Measurements from ENCODE around the gene GDF2. TPM values are rescaled to one million over a fixed set of nuclear protein-coding genes. Genes with fewer than 3 reads are reported as not detected.

The GDF2 gene
- total and polyA plus RNA-seq, 2 experiments from 2014 or later = not detected

GRCh38 chr10:47312663-47312995 is 9.6 kb upstream of the GDF2 start:
- in situ Hi-C loops (cut with MboI) = no loop called here
- no peak overlapping the region for H3K4me3 ChIP-seq
- H3K4me2 ChIP-seq (ENCODE audit: unreplicated experiment) = no peak overlapping the region
- H3K9ac ChIP-seq = no peak overlapping the region
- WGBS, 2 experiments (ENCODE audit: low coverage in 1 of 2, low lambda C conversion rate in 2 of 2, missing lambda C conversion rate in 2 of 2) = 36 to 51% methylated on average over 7 of the region's 7 CpGs
- H3F3A ChIP-seq (ENCODE audit: insufficient read depth) = no peaks in the 10 kb centered on the region
- no peaks in the 10 kb centered on the region for H3K36me3 ChIP-seq (ENCODE audit: low read depth)
- no peaks in the 10 kb centered on the region for H3K79me2 ChIP-seq (ENCODE audit: insufficient read depth)
- H3K9me2 ChIP-seq (ENCODE audit: insufficient read depth) = no peaks in the 10 kb centered on the region
- no peaks in the 10 kb centered on the region for H3K4me1 ChIP-seq (ENCODE audit: insufficient read depth)
- H3K9me3 ChIP-seq (ENCODE audit: low read depth) = no peaks in the 10 kb centered on the region
- TF ChIP-seq EZH2phosphoT487 (IDR thresholded peaks at IDR 0.05; ENCODE audit: insufficient read depth, low read depth) (no peak), EZH2 (IDR thresholded peaks at IDR 0.05; ENCODE audit: insufficient read depth, poor library complexity, severe bottlenecking) (no peak)
- H3K27ac ChIP-seq = no peak overlapping the region
- no peaks in the 10 kb centered on the region for H4K20me1 ChIP-seq (ENCODE audit: insufficient read depth)
- no peak for DNase-seq
- H2AFZ ChIP-seq = no peak overlapping the region
- peaks cover 10% of the 10 kb centered on the region; the same call in 1 of the 2 replicates for H3K27me3 ChIP-seq (replicated peaks; ENCODE audit: insufficient read depth)

GRCh38 chr10:47314416-47314970 is 7.8 kb upstream of the GDF2 start:
- H3K4me3 ChIP-seq = no peak overlapping the region
- H3K36me3 ChIP-seq (ENCODE audit: low read depth) = no peaks in the 10 kb centered on the region
- 69 to 72% methylated on average over 9 of the region's 9 CpGs for WGBS, 2 experiments (ENCODE audit: low coverage in 1 of 2, low lambda C conversion rate in 2 of 2, missing lambda C conversion rate in 2 of 2)
- no peaks in the 10 kb centered on the region; the same call in 1 of the 2 replicates for H3K27me3 ChIP-seq (replicated peaks; ENCODE audit: insufficient read depth)
- H3K4me1 ChIP-seq (ENCODE audit: insufficient read depth) = no peaks in the 10 kb centered on the region
- H2AFZ ChIP-seq = no peak overlapping the region
- DNase-seq = no peak
- H3F3A ChIP-seq (ENCODE audit: insufficient read depth) = no peaks in the 10 kb centered on the region
- no peak overlapping the region for H3K27ac ChIP-seq
- no peak overlapping the region for H3K4me2 ChIP-seq (ENCODE audit: unreplicated experiment)
- no peaks in the 10 kb centered on the region for H3K79me2 ChIP-seq (ENCODE audit: insufficient read depth)
- H4K20me1 ChIP-seq (ENCODE audit: insufficient read depth) = no peaks in the 10 kb centered on the region
- H3K9me3 ChIP-seq (ENCODE audit: low read depth) = no peaks in the 10 kb centered on the region
- H3K9ac ChIP-seq = no peak overlapping the region
- in situ Hi-C loops (cut with MboI) = no loop called here
- TF ChIP-seq EZH2phosphoT487 (IDR thresholded peaks at IDR 0.05; ENCODE audit: insufficient read depth, low read depth) (no peak), EZH2 (IDR thresholded peaks at IDR 0.05; ENCODE audit: insufficient read depth, poor library complexity, severe bottlenecking) (no peak)
- no peaks in the 10 kb centered on the region for H3K9me2 ChIP-seq (ENCODE audit: insufficient read depth)

GRCh38 chr10:47315421-47315820 is 6.8 kb upstream of the GDF2 start:
- H3K27ac ChIP-seq = no peak overlapping the region
- no peaks in the 10 kb centered on the region for H3K79me2 ChIP-seq (ENCODE audit: insufficient read depth)
- no peak overlapping the region for H3K4me3 ChIP-seq
- H2AFZ ChIP-seq = no peak overlapping the region
- no peaks in the 10 kb centered on the region for H3K9me3 ChIP-seq (ENCODE audit: low read depth)
- H3K9ac ChIP-seq = no peak overlapping the region
- WGBS, 2 experiments (ENCODE audit: low coverage in 1 of 2, low lambda C conversion rate in 2 of 2, missing lambda C conversion rate in 2 of 2) = 71 to 80% methylated on average over 2 of the region's 2 CpGs
- peaks cover 6% of the 10 kb centered on the region; the same call in 1 of the 2 replicates for H3K27me3 ChIP-seq (replicated peaks; ENCODE audit: insufficient read depth)
- no peaks in the 10 kb centered on the region for H3K9me2 ChIP-seq (ENCODE audit: insufficient read depth)
- H3K4me1 ChIP-seq (ENCODE audit: insufficient read depth) = no peaks in the 10 kb centered on the region
- H3K36me3 ChIP-seq (ENCODE audit: low read depth) = no peaks in the 10 kb centered on the region
- TF ChIP-seq EZH2phosphoT487 (IDR thresholded peaks at IDR 0.05; ENCODE audit: insufficient read depth, low read depth) (no peak), EZH2 (IDR thresholded peaks at IDR 0.05; ENCODE audit: insufficient read depth, poor library complexity, severe bottlenecking) (no peak)
- in situ Hi-C loops (cut with MboI) = no loop called here
- H4K20me1 ChIP-seq (ENCODE audit: insufficient read depth) = no peaks in the 10 kb centered on the region
- no peak for DNase-seq
- no peaks in the 10 kb centered on the region for H3F3A ChIP-seq (ENCODE audit: insufficient read depth)
- no peak overlapping the region for H3K4me2 ChIP-seq (ENCODE audit: unreplicated experiment)

- no peaks in the 10 kb centered on the region for H3K79me2 ChIP-seq (ENCODE audit: insufficient read depth)
- no peaks in the 10 kb centered on the region for H4K20me1 ChIP-seq (ENCODE audit: insufficient read depth)
- no peak overlapping the region for H2AFZ ChIP-seq
- no peaks in the 10 kb centered on the region for H3K9me2 ChIP-seq (ENCODE audit: insufficient read depth)
- H3K27ac ChIP-seq = no peak overlapping the region
- in situ Hi-C loops (cut with MboI) = no loop called here
- H3K4me3 ChIP-seq = no peak overlapping the region
- WGBS, 2 experiments (ENCODE audit: low coverage in 1 of 2, low lambda C conversion rate in 2 of 2, missing lambda C conversion rate in 2 of 2) = 58 to 60% methylated on average over 5 of the region's 5 CpGs
- H3K4me2 ChIP-seq (ENCODE audit: unreplicated experiment) = no peak overlapping the region
- no peaks in the 10 kb centered on the region for H3F3A ChIP-seq (ENCODE audit: insufficient read depth)
- H3K27me3 ChIP-seq (replicated peaks; ENCODE audit: insufficient read depth) = peaks cover 10% of the 10 kb centered on the region; the same call in 1 of the 2 replicates
- TF ChIP-seq EZH2 (IDR thresholded peaks at IDR 0.05; ENCODE audit: insufficient read depth, poor library complexity, severe bottlenecking) (no peak), EZH2phosphoT487 (IDR thresholded peaks at IDR 0.05; ENCODE audit: insufficient read depth, low read depth) (no peak)
- no peaks in the 10 kb centered on the region for H3K36me3 ChIP-seq (ENCODE audit: low read depth)
- no peak overlapping the region for H3K9ac ChIP-seq
- no peaks in the 10 kb centered on the region for H3K4me1 ChIP-seq (ENCODE audit: insufficient read depth)
- no peaks in the 10 kb centered on the region for H3K9me3 ChIP-seq (ENCODE audit: low read depth)
- no peak for DNase-seq
Measured at GRCh38 chr10:47316131-47316530, 6.1 kb upstream of the GDF2 start.

GRCh38 chr10:47317251-47317650 is 5.0 kb upstream of the GDF2 start:
- no peaks in the 10 kb centered on the region for H4K20me1 ChIP-seq (ENCODE audit: insufficient read depth)
- no peaks in the 10 kb centered on the region for H3K4me1 ChIP-seq (ENCODE audit: insufficient read depth)
- no peak for DNase-seq
- WGBS, 2 experiments (ENCODE audit: low coverage in 1 of 2, low lambda C conversion rate in 2 of 2, missing lambda C conversion rate in 2 of 2) = 27 to 38% methylated on average over 4 of the region's 4 CpGs
- H3K27me3 ChIP-seq (replicated peaks; ENCODE audit: insufficient read depth) = peaks cover 10% of the 10 kb centered on the region
- H3K36me3 ChIP-seq (ENCODE audit: low read depth) = no peaks in the 10 kb centered on the region
- H3K4me2 ChIP-seq (ENCODE audit: unreplicated experiment) = no peak overlapping the region
- TF ChIP-seq EZH2phosphoT487 (IDR thresholded peaks at IDR 0.05; ENCODE audit: insufficient read depth, low read depth) = no peak
- no peak for TF ChIP-seq EZH2 (IDR thresholded peaks at IDR 0.05; ENCODE audit: insufficient read depth, poor library complexity, severe bottlenecking)
- no peaks in the 10 kb centered on the region for H3F3A ChIP-seq (ENCODE audit: insufficient read depth)
- no peak overlapping the region for H3K27ac ChIP-seq
- no peaks in the 10 kb centered on the region for H3K79me2 ChIP-seq (ENCODE audit: insufficient read depth)
- H3K9ac ChIP-seq = no peak overlapping the region
- H2AFZ ChIP-seq = no peak overlapping the region
- no peak overlapping the region for H3K4me3 ChIP-seq
- H3K9me3 ChIP-seq (ENCODE audit: low read depth) = no peaks in the 10 kb centered on the region
- in situ Hi-C loops (cut with MboI) = no loop called here
- no peaks in the 10 kb centered on the region for H3K9me2 ChIP-seq (ENCODE audit: insufficient read depth)

All from GM23248 (cell line).